Loucy (cell line): ENCODE measurements around the gene SIAH2.

Experiments
- CTCF ChIP-seq: fragments of 200-600 bp; sonication (generic); conservative IDR thresholded peaks from 2 replicates; pipeline ENCODE4 v1.5.1; 2014; ENCODE audit warnings: mild to moderate bottlenecking, antibody characterized with exemption, low read length
- EZH2phosphoT487 ChIP-seq: fragments of 200-600 bp; IDR thresholded peaks from 2 replicates; pipeline ENCODE4 v1.6.1; 2018; ENCODE audit warnings: antibody characterized with exemption, mild to moderate bottlenecking, moderate library complexity, borderline replicate concordance

- TF ChIP-seq CTCF = no peak
- no peak for TF ChIP-seq EZH2phosphoT487
Measured at GRCh38 chr3:150754896-150755295, 8.1 kb downstream of the SIAH2 start.
